ENCODE results near the gene CDK18. TPM values are rescaled to one million over a fixed set of nuclear protein-coding genes. Genes with fewer than 3 reads are reported as not detected.

Gene CDK18
- polyA plus RNA-seq, 1 donor from 2014 or later: not detected

- no peak for TF ChIP-seq EP300 (conservative IDR thresholded peaks at IDR 0.05; ENCODE audit: poor library complexity, severe bottlenecking)
- no peak for TF ChIP-seq REST (IDR thresholded peaks at IDR 0.05; ENCODE audit: borderline replicate concordance)
- no peak for TF ChIP-seq POLR2AphosphoS5 (IDR thresholded peaks at IDR 0.05)
- TF ChIP-seq RAD21 (conservative IDR thresholded peaks at IDR 0.05): no peak
- no peak for TF ChIP-seq CTCF (IDR thresholded peaks at IDR 0.05; ENCODE audit: poor library complexity, severe bottlenecking)
- no peak for TF ChIP-seq SMC3 (conservative IDR thresholded peaks at IDR 0.05; ENCODE audit: poor library complexity)
- no peak for TF ChIP-seq MXI1 (conservative IDR thresholded peaks at IDR 0.05; ENCODE audit: poor library complexity, severe bottlenecking)
- no peak for TF ChIP-seq EZH2 (IDR thresholded peaks at IDR 0.05; ENCODE audit: borderline replicate concordance, insufficient read depth, low read length, poor library complexity, severe bottlenecking)
- H3K36me3 ChIP-seq (ENCODE audit: insufficient read depth, low read length): no peaks in the 10 kb centered on the region
- no peak overlapping the region for H3K27ac ChIP-seq (ENCODE audit: low read length)
- no peak overlapping the region for H2AFZ ChIP-seq (ENCODE audit: low read depth, low read length)
- no peak overlapping the region for H3K9ac ChIP-seq (ENCODE audit: low read length)
- no peaks in the 10 kb centered on the region for H3F3A ChIP-seq (ENCODE audit: insufficient read depth, low read length, poor library complexity, severe bottlenecking)
- H3K4me2 ChIP-seq (ENCODE audit: low read length): no peak overlapping the region
- no peak overlapping the region for H3K4me3 ChIP-seq (ENCODE audit: low read length)
- H3K9me3 ChIP-seq (ENCODE audit: low read length): no peaks in the 10 kb centered on the region
- H3K79me2 ChIP-seq (replicated peaks; ENCODE audit: insufficient read depth, low read length): no peaks in the 10 kb centered on the region
- no peaks in the 10 kb centered on the region for H3K27me3 ChIP-seq (ENCODE audit: insufficient read depth, low read depth, low read length)
- H4K20me1 ChIP-seq (ENCODE audit: insufficient read depth): no peaks in the 10 kb centered on the region
- H3K9me2 ChIP-seq (ENCODE audit: insufficient read depth, low read length): no peaks in the 10 kb centered on the region
Measured at GRCh38 chr1:205582046-205582445, 77.6 kb downstream of the CDK18 start.

Small RNA genes within 50 kb of the gene (small RNA-seq; reads per million reads assigned to genes)
- gene RNU2-19P: 0 to 0.33 (median 0.13) reads per million in 3 experiments

Other genes starting within 250 kb of the CDK18 start
- 1.4 and 2.9 TPM in 2 replicates for gene NUAK2, start 182.9 kb upstream of the CDK18 start, polyA plus RNA-seq
- gene KLHDC8A, start 147.7 kb upstream of the CDK18 start, polyA plus RNA-seq: 7.7 and 11.7 TPM in 2 replicates
- 62.8 and 67.6 TPM in 2 replicates for gene LEMD1, start 82.6 kb upstream of the CDK18 start, polyA plus RNA-seq
- gene BLACAT1, start 48.6 kb upstream of the CDK18 start, polyA plus RNA-seq: 5.6 and 6.0 TPM in 2 replicates
- gene ELK4, start 127.3 kb downstream of the CDK18 start, polyA plus RNA-seq: 6.0 and 10.0 TPM in 2 replicates
- 0.53 and 0.72 TPM in 2 replicates for gene SLC45A3, start 175.8 kb downstream of the CDK18 start, polyA plus RNA-seq
- 116 and 134 TPM in 2 replicates for gene NUCKS1, start 245.5 kb downstream of the CDK18 start, polyA plus RNA-seq

All from neural cell (in vitro differentiated cells).